ENCODE data around the gene EHMT1. TPM values are rescaled to one million over a fixed set of nuclear protein-coding genes. Genes with fewer than 3 reads are reported as not detected.

EHMT1 gene
- total and polyA plus RNA-seq, 10 of the 15 experiments (the other 5 are each of a cell fraction or from before 2014, with no cell fraction given), result 2.9 to 100 (median 48.1) TPM

- TF ChIP-seq SUZ12 (IDR thresholded peaks at IDR 0.05; ENCODE audit: unreplicated experiment), result no peak
- TF ChIP-seq SPI1 (IDR thresholded peaks at IDR 0.05; ENCODE audit: borderline replicate concordance, insufficient read depth, low read depth, low read length), result no peak
- TF ChIP-seq ZZZ3 (IDR thresholded peaks at IDR 0.05; ENCODE audit: control insufficient read depth, insufficient read length, low read depth), result no peak
- no peak for TF ChIP-seq POLR2AphosphoS2 (IDR thresholded peaks at IDR 0.05; ENCODE audit: low read depth, low read length)
- TF ChIP-seq EGR1 (IDR thresholded peaks at IDR 0.05; ENCODE audit: borderline replicate concordance in 1 of 2, low read depth in 2 of 2, low read length in 2 of 2), result no peak
- no peak for TF ChIP-seq ATF7 (IDR thresholded peaks at IDR 0.05; ENCODE audit: low read depth)
- TF ChIP-seq SMC3 (IDR thresholded peaks at IDR 0.05; ENCODE audit: borderline replicate concordance, low read length), result no peak
- TF ChIP-seq ZNF274 (IDR thresholded peaks at IDR 0.05; ENCODE audit: insufficient read depth, insufficient read length), result no peak
- ChIA-PET POLR2A (no interaction called here), RAD21 (ENCODE audit: unreplicated experiment) (no interaction called here)
These were observed 168.6 kb downstream of the EHMT1 start for GRCh38 chr9:137787381-137787780.

More at GRCh38 chr9:137787381-137787780, 168.6 kb downstream of the EHMT1 start:
- no peak overlapping the region for H3K4me2 ChIP-seq (ENCODE audit: control insufficient read depth, insufficient read depth)
- 99% methylated on average over 14 of the region's 15 CpGs for WGBS (ENCODE audit: insufficient coverage, insufficient replicate concordance, low lambda C conversion rate, missing lambda C conversion rate)
- no peaks in the 10 kb centered on the region for H4K20me1 ChIP-seq (ENCODE audit: control insufficient read depth, insufficient read depth)
- H3K27me3 ChIP-seq (replicated peaks in 1 of 2; ENCODE audit: control insufficient read depth in 2 of 2, insufficient read depth in 2 of 2, low read length in 1 of 2), result no peaks in the 10 kb centered on the region
- peaks cover 25 to 44% of the 10 kb centered on the region in 2 experiments for H3K36me3 ChIP-seq (ENCODE audit: control insufficient read depth in 2 of 2, insufficient read depth in 2 of 2, low read length in 1 of 2)
- intact Hi-C loops (cut with micrococcal nuclease; ENCODE audit: unreplicated experiment) (no loop called here), in situ Hi-C loops (cut with MboI) (no loop called here)
- no peak; the same call in 2 of the 3 replicates for ATAC-seq
- no peaks in the 10 kb centered on the region for H3K4me1 ChIP-seq (ENCODE audit: control insufficient read depth, insufficient read depth, low read length)
- ChIA-PET CTCF (no interaction called here), SMC1A (ENCODE audit: uncharacterized antibody, unreplicated experiment) (no interaction called here)
- H3K27ac ChIP-seq (ENCODE audit: control insufficient read depth, insufficient read depth), result no peak overlapping the region
- BruUV-seq (replicated peaks), result no TSS peak
- no peak for DNase-seq (ENCODE audit: low read depth, low spot score)
- no peaks in the 10 kb centered on the region for H3K79me2 ChIP-seq (ENCODE audit: control insufficient read depth, insufficient read depth, low read length)
- FAIRE-seq, result no peak
- H3K9ac ChIP-seq (ENCODE audit: control insufficient read depth, insufficient read depth, low read length), result no peak overlapping the region
- H3K9me3 ChIP-seq (replicated peaks; ENCODE audit: control insufficient read depth, insufficient read depth, low read length), result no peaks in the 10 kb centered on the region; the same call in 2 of the 3 replicates
- no peak overlapping the region for H3K4me3 ChIP-seq
- H2AFZ ChIP-seq (ENCODE audit: control insufficient read depth, low read depth, low read length), result no peak overlapping the region

All from GM12878 (cell line).